HEK293T (cell line): ENCODE results near the gene CDK14.

Experiments
- ARNT ChIP-seq: fragments of 450-650 bp; IDR thresholded peaks from 2 replicates; pipeline ENCODE4 v1.6.1; 2017; ENCODE audit warnings: mild to moderate bottlenecking
- BHLHE40 ChIP-seq: fragments of 450-650 bp; IDR thresholded peaks from 2 replicates; pipeline ENCODE4 v1.6.1; 2016; ENCODE audit warnings: mild to moderate bottlenecking, moderate library complexity, borderline replicate concordance
- CTBP1 ChIP-seq: fragments of 450-650 bp; IDR thresholded peaks from 2 replicates; pipeline ENCODE4 v1.6.1; 2016; ENCODE audit warnings: borderline replicate concordance
- ELF4 ChIP-seq: fragments of 450-650 bp; IDR thresholded peaks from 2 replicates; pipeline ENCODE4 v1.6.1; 2017; ENCODE audit warnings: antibody characterized with exemption
- FOXA1 ChIP-seq: fragments of 450-650 bp; IDR thresholded peaks from 2 replicates; pipeline ENCODE4 v1.6.1; 2016; ENCODE audit warnings: mild to moderate bottlenecking
- FOXK2 ChIP-seq: fragments of 450-650 bp; IDR thresholded peaks from 2 replicates; pipeline ENCODE4 v1.6.1; 2016; ENCODE audit warnings: mild to moderate bottlenecking
- FOXM1 ChIP-seq: fragments of 450-650 bp; IDR thresholded peaks from 2 replicates; pipeline ENCODE4 v1.6.1; 2017; ENCODE audit warnings: mild to moderate bottlenecking, borderline replicate concordance
- HDGF ChIP-seq: fragments of 450-650 bp; IDR thresholded peaks from 2 replicates; pipeline ENCODE4 v1.6.1; 2017; ENCODE audit warnings: antibody characterized with exemption, borderline replicate concordance
- NFRKB ChIP-seq: fragments of 450-650 bp; IDR thresholded peaks from 2 replicates; pipeline ENCODE4 v1.6.1; 2016; ENCODE audit warnings: mild to moderate bottlenecking, moderate library complexity
- PKNOX1 ChIP-seq: fragments of 450-650 bp; IDR thresholded peaks from 2 replicates; pipeline ENCODE4 v1.6.1; 2016
- SP1 ChIP-seq: fragments of 450-650 bp; IDR thresholded peaks from 2 replicates; pipeline ENCODE4 v1.6.1; 2017
- SUZ12 ChIP-seq: fragments of 450-650 bp; IDR thresholded peaks from 2 replicates; pipeline ENCODE4 v1.6.1; 2016; ENCODE audit warnings: mild to moderate bottlenecking
- TARDBP ChIP-seq: fragments of 450-650 bp; IDR thresholded peaks from 2 replicates; pipeline ENCODE4 v1.6.1; 2016
- ZNF384 ChIP-seq: fragments of 450-650 bp; IDR thresholded peaks from 2 replicates; pipeline ENCODE4 v1.6.1; 2016

DNA sequence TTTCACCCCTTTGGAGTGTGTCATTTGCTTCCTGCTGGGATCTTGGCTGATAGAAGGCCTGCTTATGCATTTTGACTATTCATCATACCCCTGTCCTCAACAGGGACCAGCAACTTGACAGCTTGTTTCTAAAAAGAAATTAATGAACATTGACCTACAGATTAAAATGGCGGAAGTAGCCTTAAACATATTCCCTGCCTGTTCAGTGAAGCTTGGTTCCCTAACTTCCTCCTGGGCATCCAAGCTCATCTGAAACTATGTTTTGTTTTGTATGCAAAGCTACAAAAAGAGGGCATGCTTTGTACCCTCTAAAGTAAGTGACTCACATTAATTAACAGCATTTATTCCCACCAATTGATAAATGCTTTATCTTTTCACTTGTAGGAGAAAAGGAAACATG lies 26.8 kb upstream of the CDK14 start:
- no peak for TF ChIP-seq SP1
- TF ChIP-seq FOXK2: no peak
- no peak for TF ChIP-seq NFRKB
- TF ChIP-seq TARDBP: no peak
- TF ChIP-seq FOXM1: no peak
- no peak for TF ChIP-seq BHLHE40
- no peak for TF ChIP-seq FOXA1
- no peak for TF ChIP-seq CTBP1
- TF ChIP-seq ELF4: no peak
- TF ChIP-seq ARNT: no peak
- TF ChIP-seq SUZ12: no peak
- no peak for TF ChIP-seq ZNF384
- TF ChIP-seq HDGF: no peak
- TF ChIP-seq PKNOX1: no peak
